GM20431 (cell line): ENCODE results near the gene MFGE8.

ENCODE experiments used
- in situ Hi-C: fragments of 300-500 bp; cut with MseI, MboI; formaldehyde crosslinking; loops from one replicate; pipeline ENCODE4 v1.15.0; 2020; ENCODE audit warnings: low sequenced_read_pairs; ENCODE audit not compliant: unreplicated experiment

The MFGE8 gene

GRCh38 chr15:88901508-88902220 lies 11.5 kb downstream of the MFGE8 start:
- in situ Hi-C loops: loop anchor here (10.0 kb wide), 1 partner anchor 113 kb away; no protein-coding TSS in a partner anchor

DNA sequence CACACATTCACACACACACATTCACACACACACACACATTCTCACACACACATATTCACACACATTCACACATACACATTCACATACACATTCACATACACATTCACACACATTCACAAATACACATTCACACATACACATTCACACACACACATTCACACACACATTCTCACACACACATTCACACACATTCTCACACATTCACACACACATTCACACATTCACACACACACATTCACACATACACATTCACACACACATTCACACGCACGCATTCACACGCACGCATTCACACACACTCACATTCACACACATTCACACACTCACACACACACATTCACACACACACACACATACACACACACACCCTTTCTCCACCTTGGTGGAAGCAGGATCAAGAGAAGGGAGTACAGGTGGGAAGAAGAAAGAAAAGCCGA lies 12.2 kb downstream of the MFGE8 start:
- in situ Hi-C loops: loop anchor here (10.0 kb wide), 1 partner anchor 114 kb away; no protein-coding TSS in a partner anchor

DNA sequence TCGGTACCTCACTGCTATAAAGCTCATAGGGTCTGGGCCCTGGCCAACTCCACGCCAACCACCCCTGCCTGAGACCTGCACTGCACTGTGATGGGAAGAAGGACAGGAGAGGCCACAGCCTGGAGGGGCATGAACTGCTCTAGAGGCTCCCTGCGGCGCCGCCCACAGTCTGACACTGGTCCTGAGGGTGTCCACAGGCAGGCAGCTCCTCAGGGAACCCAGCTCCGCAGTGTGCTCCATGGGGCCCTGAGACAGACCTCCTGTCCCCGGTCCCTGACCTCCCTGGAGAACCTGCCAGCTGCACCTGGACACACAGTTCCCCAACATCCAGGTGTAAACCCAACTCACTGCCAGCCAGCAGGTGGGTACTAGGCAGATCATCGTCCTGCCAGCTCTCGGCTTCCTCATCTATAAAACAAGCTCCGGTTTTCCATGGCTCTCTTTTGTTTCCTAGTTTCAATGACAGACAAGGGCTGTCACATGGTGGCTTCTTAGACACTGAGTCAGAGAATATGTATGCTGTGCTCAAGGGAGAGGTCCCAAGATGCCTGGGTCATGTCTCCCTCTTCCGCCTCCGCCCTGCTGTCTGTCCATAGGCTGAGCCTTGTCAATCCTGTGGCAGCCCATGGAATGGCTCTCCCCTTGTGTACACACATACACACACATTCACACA lies 12.7 kb downstream of the MFGE8 start:
- in situ Hi-C loops: loop anchor here (10.0 kb wide), 1 partner anchor 114 kb away; no protein-coding TSS in a partner anchor

DNA sequence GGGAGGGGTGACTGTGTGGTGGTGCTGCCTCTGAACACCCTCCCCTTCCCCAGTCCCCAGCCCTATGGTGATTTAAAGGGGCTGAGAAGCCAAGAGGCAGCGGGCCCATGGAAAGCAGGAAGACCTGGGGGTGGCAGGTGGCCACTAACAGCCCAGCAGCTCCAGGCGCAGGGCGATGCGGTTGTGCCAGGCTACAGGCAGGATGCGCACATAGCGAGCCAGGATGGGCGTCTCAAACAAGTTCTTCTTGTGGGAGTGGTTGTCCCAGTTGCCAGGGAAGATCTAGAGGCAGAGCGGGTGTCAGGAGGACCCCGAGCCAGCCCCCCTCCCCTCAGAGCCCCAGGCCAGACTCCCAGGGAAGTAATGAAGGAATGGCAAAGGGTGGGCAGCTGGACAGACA lies 13.9 kb downstream of the MFGE8 start:
- in situ Hi-C loops: loop anchor here (25.0 kb wide), 1 partner anchor 288 kb away; no protein-coding TSS in a partner anchor

- in situ Hi-C loops: loop anchor here (25.0 kb wide), 1 partner anchor 289 kb away; no protein-coding TSS in a partner anchor
Observed at GRCh38 chr15:88898736-88899135, 14.4 kb downstream of the MFGE8 start.

- in situ Hi-C loops: loop anchor here (25.0 kb wide), 1 partner anchor 290 kb away; no protein-coding TSS in a partner anchor
Observed at GRCh38 chr15:88897456-88898194, 15.6 kb downstream of the MFGE8 start.

DNA sequence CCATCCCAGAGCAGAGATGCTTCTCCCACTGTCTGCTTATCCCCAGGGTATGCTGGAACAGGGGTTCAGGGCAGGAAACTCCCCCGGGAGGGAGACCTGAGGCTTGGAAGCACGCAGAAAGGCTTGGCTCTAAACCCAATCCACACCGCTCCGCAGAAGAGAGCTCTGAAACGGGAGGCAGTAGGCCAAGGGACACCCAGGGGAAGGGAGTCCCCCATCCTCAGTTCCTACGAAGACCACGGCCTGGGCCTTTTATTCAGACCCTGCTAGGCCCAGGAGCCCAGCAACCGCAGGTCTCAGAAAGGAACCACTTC lies 16.1 kb downstream of the MFGE8 start:
- in situ Hi-C loops: loop anchor here (25.0 kb wide), 1 partner anchor 290 kb away; no protein-coding TSS in a partner anchor

GRCh38 chr15:88896333-88897033 lies 16.7 kb downstream of the MFGE8 start:
- in situ Hi-C loops: loop anchor here (25.0 kb wide), 1 partner anchor 291 kb away; no protein-coding TSS in a partner anchor

- in situ Hi-C loops: loop anchor here (25.0 kb wide), 1 partner anchor 292 kb away; no protein-coding TSS in a partner anchor
Observed at GRCh38 chr15:88894819-88895767, 18.1 kb downstream of the MFGE8 start, which contains the start of gene HAPLN3. Gene HAPLN3 (minus strand): TSS chr15:88895544. CDS start chr15:88887298, 8,246 bp downstream.

DNA sequence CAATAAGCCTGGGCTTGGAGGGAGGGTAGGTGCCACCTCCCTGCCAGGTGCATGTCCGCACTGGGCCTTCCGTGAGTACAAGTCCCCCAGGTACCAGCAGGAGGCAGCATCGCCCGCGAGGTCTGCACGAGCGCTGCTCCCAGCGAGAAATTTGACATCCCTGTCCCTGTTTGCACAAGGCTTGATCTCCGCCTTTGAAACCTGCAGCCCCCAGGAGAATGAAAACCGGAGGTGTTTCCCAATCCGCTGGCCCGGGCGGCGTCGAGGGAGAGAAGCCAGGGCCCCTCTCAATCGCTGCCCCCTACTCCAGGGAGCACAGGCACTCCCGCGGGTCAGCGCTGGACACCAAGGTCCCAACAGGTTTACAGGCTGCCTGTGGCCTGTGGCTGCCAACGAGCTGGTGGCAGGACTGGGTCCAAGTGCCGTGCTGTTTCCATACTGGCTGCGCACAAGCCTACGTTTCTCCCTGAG lies 18.8 kb downstream of the MFGE8 start:
- in situ Hi-C loops: loop anchor here (25.0 kb wide), 1 partner anchor 293 kb away; no protein-coding TSS in a partner anchor

GRCh38 chr15:88891540-88892254 lies 21.5 kb downstream of the MFGE8 start:
- in situ Hi-C loops: loop anchor here (25.0 kb wide), 1 partner anchor 296 kb away; no protein-coding TSS in a partner anchor

DNA sequence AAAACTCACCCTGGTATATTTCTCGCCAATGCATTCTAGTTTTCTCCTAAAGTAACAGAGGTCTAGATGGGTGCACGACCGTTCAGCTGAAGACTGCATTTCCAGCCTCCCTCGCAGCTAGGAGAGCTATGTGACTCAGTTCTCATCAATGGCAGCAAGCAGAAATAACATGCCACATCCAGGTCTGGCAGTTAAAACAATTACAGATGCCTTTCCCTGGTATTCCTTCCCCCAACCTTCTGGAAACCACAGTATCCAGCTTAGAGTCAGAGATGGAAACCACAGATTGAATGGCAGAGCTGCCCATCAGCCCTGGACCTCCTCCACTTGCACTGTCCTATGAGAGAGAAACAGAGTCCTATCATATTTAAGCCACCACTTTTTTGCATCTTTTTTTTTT lies 22.7 kb downstream of the MFGE8 start:
- in situ Hi-C loops: loop anchor here (25.0 kb wide), 1 partner anchor 297 kb away; no protein-coding TSS in a partner anchor

- in situ Hi-C loops: loop anchor here (25.0 kb wide), 1 partner anchor 299 kb away; no protein-coding TSS in a partner anchor
Observed at GRCh38 chr15:88888719-88889118, 24.5 kb downstream of the MFGE8 start.

DNA sequence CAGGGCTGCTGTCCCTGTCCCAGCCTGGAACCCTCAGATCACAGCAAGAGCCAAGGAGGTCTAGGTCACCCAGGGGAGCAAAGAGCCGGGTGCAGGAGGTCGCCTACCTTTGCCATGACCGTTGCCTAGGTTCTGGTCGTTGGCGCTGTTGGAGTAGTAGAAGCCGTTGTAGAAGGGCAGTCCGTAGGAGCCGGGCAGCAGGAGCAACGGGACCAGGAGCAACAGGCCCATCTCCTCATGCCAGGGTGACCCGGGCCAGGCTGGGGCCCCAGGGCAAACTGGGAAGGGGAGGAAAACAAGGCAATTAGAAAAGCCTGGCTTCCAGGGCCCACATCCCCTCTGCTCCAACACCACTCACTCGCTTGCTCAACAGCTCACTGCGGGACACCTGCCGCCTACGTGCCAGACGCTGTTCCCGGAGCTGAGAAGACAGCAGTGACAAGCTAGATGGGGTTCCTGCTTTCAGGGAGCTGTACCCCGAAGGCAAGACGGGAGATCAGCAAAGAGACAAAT lies 26.1 kb downstream of the MFGE8 start:
- in situ Hi-C loops: loop anchor here (25.0 kb wide), 1 partner anchor 300 kb away; no protein-coding TSS in a partner anchor

- in situ Hi-C loops: loop anchor here (25.0 kb wide), 1 partner anchor 305 kb away; no protein-coding TSS in a partner anchor
Observed at GRCh38 chr15:88882785-88883184, 30.4 kb downstream of the MFGE8 start.

- in situ Hi-C loops: loop anchor here (25.0 kb wide), 1 partner anchor 306 kb away; no protein-coding TSS in a partner anchor
Observed at GRCh38 chr15:88881775-88882174, 31.4 kb downstream of the MFGE8 start.
